ENCODE measurements around the gene MAD2L2. TPM values are rescaled to one million over a fixed set of nuclear protein-coding genes. Genes with fewer than 3 reads are reported as not detected.

MAD2L2 gene
- total RNA-seq, 6 experiments from 2014 or later = 31.7 to 48.8 (median 42.2) TPM

- H3K4me1 Mint-ChIP-seq (ENCODE audit: low read depth) = peaks cover 17% of the 10 kb centered on the region
- H3K27me3 Mint-ChIP-seq (ENCODE audit: insufficient read depth) = peaks cover 37% of the 10 kb centered on the region
- no peak for DNase-seq
- H3K4me3 Mint-ChIP-seq = no peak overlapping the region
- H3K27ac Mint-ChIP-seq = no peak overlapping the region; the same call in 1 of the 2 replicates
- no peaks in the 10 kb centered on the region for H3K9me3 Mint-ChIP-seq
- TF ChIP-seq CTCF (IDR thresholded peaks at IDR 0.05) = no peak
- no peaks in the 10 kb centered on the region for H3K36me3 Mint-ChIP-seq (ENCODE audit: low read depth)
These were observed 11.2 kb upstream of the MAD2L2 start for GRCh38 chr1:11691928-11692711.

DNA sequence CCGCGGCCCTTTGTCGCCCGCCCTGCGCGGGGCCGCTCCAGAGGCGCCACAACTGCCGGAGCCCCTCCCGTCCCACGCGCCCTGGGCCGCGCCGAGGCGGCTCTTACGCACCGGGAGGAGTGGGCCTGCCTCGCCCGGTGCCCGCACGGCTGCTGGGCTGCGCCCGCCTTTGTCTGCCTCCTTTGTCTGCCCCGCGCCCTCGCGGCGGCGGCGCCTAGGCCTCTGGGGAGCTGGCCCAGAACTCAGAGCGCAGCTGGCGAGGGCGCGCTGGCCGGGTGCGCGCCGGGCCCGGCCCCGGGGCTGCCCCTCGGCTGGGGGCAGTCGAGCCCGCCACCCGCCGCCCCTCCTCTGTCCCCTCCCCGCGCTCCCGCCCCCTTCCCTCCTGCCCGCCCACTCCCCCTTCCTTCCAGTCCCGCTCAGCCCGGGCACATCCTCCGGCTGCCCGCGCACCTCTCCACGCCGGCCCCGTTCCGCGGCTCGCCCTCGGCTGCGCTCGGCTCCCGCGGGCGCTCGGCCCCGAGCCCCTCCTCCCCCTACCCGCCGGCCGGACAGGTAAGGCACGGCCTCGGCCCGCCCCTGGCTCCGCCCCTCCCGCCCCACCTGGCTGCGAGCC is 10.5 kb upstream of the MAD2L2 start, which contains the start of gene DRAXIN:
Gene DRAXIN, plus strand, starts transcription at position 409 of the 613 bp plus-strand sequence. CDS start 14,549 bp downstream, outside the sequence.
- no peak within 1 kb of the TSS; the same call in 1 of the 2 replicates for H3K27ac Mint-ChIP-seq
- H3K27me3 Mint-ChIP-seq (ENCODE audit: insufficient read depth) = peaks cover 35% of the 10 kb centered on the region
- no peak for TF ChIP-seq CTCF (IDR thresholded peaks at IDR 0.05)
- no peaks in the 10 kb centered on the region for H3K36me3 Mint-ChIP-seq (ENCODE audit: low read depth)
- H3K4me1 Mint-ChIP-seq (ENCODE audit: low read depth) = peaks cover 17% of the 10 kb centered on the region
- no peaks in the 10 kb centered on the region for H3K9me3 Mint-ChIP-seq
- no peak within 1 kb of the TSS for H3K4me3 Mint-ChIP-seq
- no peak for DNase-seq

- no peak overlapping the region for H3K27ac Mint-ChIP-seq
- H3K36me3 Mint-ChIP-seq (ENCODE audit: low read depth) = no peaks in the 10 kb centered on the region
- H3K9me3 Mint-ChIP-seq = no peaks in the 10 kb centered on the region
- H3K27me3 Mint-ChIP-seq (ENCODE audit: insufficient read depth) = peaks cover 35% of the 10 kb centered on the region
- peaks cover 17% of the 10 kb centered on the region for H3K4me1 Mint-ChIP-seq (ENCODE audit: low read depth)
- DNase-seq = no peak
- H3K4me3 Mint-ChIP-seq = no peak overlapping the region
- TF ChIP-seq CTCF (IDR thresholded peaks at IDR 0.05) = no peak
These were observed 9.7 kb upstream of the MAD2L2 start for GRCh38 chr1:11690397-11691301.

DNA sequence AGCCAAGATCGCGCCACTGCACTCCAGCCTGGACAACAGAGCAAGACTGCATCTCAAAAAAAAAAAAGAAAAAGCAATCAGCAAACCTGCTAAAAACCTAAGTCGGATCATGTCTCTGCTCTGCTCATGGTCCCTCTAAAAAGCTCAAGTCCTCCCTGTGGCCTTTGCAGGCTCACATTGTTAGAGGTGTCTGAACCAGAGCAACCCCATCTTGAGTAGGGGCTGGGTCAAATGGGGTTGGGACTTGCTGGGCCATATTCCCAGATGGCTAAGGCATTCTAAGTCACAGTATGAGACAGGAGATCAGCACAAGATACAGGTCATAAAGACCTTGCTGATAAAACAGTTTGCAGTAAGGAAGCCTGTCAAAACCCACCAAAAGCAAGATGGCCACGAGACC is 7.6 kb upstream of the MAD2L2 start:
- Mint-ChIP-seq H3K4me3 (no peak overlapping the region), H3K27me3 (ENCODE audit: insufficient read depth) (peaks cover 52% of the 10 kb centered on the region)
- no peak for DNase-seq

More for the DNA sequence above, 7.6 kb upstream of the MAD2L2 start:
- no peaks in the 10 kb centered on the region for H3K36me3 Mint-ChIP-seq (ENCODE audit: low read depth)
- peaks cover 12% of the 10 kb centered on the region for H3K4me1 Mint-ChIP-seq (ENCODE audit: low read depth)
- no peaks in the 10 kb centered on the region for H3K9me3 Mint-ChIP-seq
- no peak for TF ChIP-seq CTCF (IDR thresholded peaks at IDR 0.05)
- no peak overlapping the region for H3K27ac Mint-ChIP-seq
